K562 (cell line): ENCODE data around the gene SYTL2. TPM values are rescaled to one million over a fixed set of nuclear protein-coding genes. Genes with fewer than 3 reads are reported as not detected.

Source experiments
- ATAC-seq: fragments of 200-7000 bp; cut with Tn5 transposase; 3 replicates; pipeline ENCODE4 v1.9.1; 2020; ENCODE audit warnings: moderate library complexity
- BruUV-seq: library from RNA; stranded (reverse); fragments of 400-500 nt; replicated peaks from 2 replicates; lab custom pipeline; 2021; lab: Mats Ljungman, UMichigan
- CTCF ChIA-PET: fragments of 300-600 bp; formaldehyde crosslinking; extraction: SDS; loops from one replicate; lab custom pipeline; 2021; ENCODE audit warnings: low intra/inter-chr PET ratio; lab: Yijun Ruan, JAX
- POLR2A ChIA-PET: fragments of 300-600, 350-650 bp; sonication (Branson Sonifier 250); formaldehyde crosslinking; extraction: SDS; loops from one replicate; lab custom pipeline; 2021; ENCODE audit warnings: antibody characterized with exemption, inconsistent platforms; lab: Yijun Ruan, JAX
- DNase-seq, 4 experiments: peaks; one replicate each; pipeline versions ENCODE4 v3.0.0 to v3.0.0-alpha.2; 2011 to 2018; ENCODE audit warnings: low spot score in 3 of 4, mixed read lengths in 3 of 4; ENCODE audit errors: extremely low read depth in 1 of 4
- FAIRE-seq: peaks from 2 replicates; lab custom pipeline; 2011; peaks lifted over from hg19 to GRCh38; lab: Jason Lieb, UNC
- H2AFZ ChIP-seq: 2 replicates; pipeline ENCODE4 v1.6.0; 2011; ENCODE audit warnings: low read depth, low read length, control low read depth, inconsistent platforms
- H3K27ac ChIP-seq: fragments of 200-600 bp; 3 replicates; pipeline ENCODE4 v1.8.0; 2011; ENCODE audit warnings: low read depth, mild to moderate bottlenecking, control low read depth, inconsistent platforms, low read length, moderate library complexity, mixed read lengths; ENCODE audit errors: extremely low read depth
- H3K27me3 ChIP-seq, 2 experiments: fragments of 300-600 bp in 1 of 2; 2 replicates in 1 of 2; 3 replicates in 1 of 2; pipeline versions ENCODE4 v1.6.0 to v1.8.0; 2011; ENCODE audit warnings: inconsistent platforms in 2 of 2, low read length in 2 of 2, mild to moderate bottlenecking in 1 of 2, mixed read lengths in 1 of 2, moderate library complexity in 1 of 2; ENCODE audit not compliant: control insufficient read depth in 2 of 2, insufficient read depth in 2 of 2
- H3K36me3 ChIP-seq: fragments of 300-600 bp; 3 replicates; pipeline ENCODE4 v1.8.0; 2011; ENCODE audit warnings: mild to moderate bottlenecking, low read length, inconsistent platforms; ENCODE audit not compliant: control insufficient read depth, insufficient read depth
- H3K4me1 ChIP-seq, 2 experiments: fragments of 200-600 bp in 1 of 2; replicated peaks in 1 of 2; 2 replicates in 1 of 2; 3 replicates in 1 of 2; pipeline versions ENCODE4 v1.5.1 to v1.8.0; 2011; ENCODE audit warnings: inconsistent platforms in 2 of 2, low read length in 2 of 2, mild to moderate bottlenecking in 1 of 2, mixed read lengths in 1 of 2, moderate library complexity in 1 of 2; ENCODE audit not compliant: control insufficient read depth in 2 of 2, insufficient read depth in 2 of 2
- H3K4me2 ChIP-seq: 2 replicates; pipeline ENCODE4 v1.6.1; 2011; ENCODE audit warnings: low read length, control low read depth, inconsistent platforms, mixed read lengths; ENCODE audit not compliant: insufficient read depth
- H3K4me3 ChIP-seq: fragments of 200-600 bp; sonication (generic), shearing (Covaris generic); 2 replicates; pipeline ENCODE4 v1.5.1; 2016; ENCODE audit warnings: control low read depth, inconsistent platforms
- H3K79me2 ChIP-seq: fragments of 200-600 bp; 3 replicates; pipeline ENCODE4 v1.8.0; 2011; ENCODE audit warnings: low read length, inconsistent platforms; ENCODE audit not compliant: control insufficient read depth, insufficient read depth
- H3K9ac ChIP-seq, 2 experiments: 2 replicates each; pipeline versions ENCODE4 v1.6.0 to v1.6.1; 2011; ENCODE audit warnings: low read depth in 2 of 2, low read length in 2 of 2, control low read depth in 1 of 2, inconsistent platforms in 1 of 2, mild to moderate bottlenecking in 1 of 2, mixed read lengths in 1 of 2; ENCODE audit not compliant: insufficient read depth in 1 of 2
- H3K9me1 ChIP-seq: one replicate; pipeline ENCODE4 v1.6.0; 2011; ENCODE audit warnings: inconsistent platforms, mild to moderate bottlenecking, low read length, moderate library complexity; ENCODE audit not compliant: control insufficient read depth, insufficient read depth
- H3K9me3 ChIP-seq: replicated peaks from 2 replicates; pipeline ENCODE4 v1.5.1; 2011; ENCODE audit warnings: low read depth, low read length, inconsistent platforms; ENCODE audit not compliant: control insufficient read depth, insufficient read depth
- H4K20me1 ChIP-seq: replicated peaks from 2 replicates; pipeline ENCODE4 v1.6.1; 2011; ENCODE audit warnings: low read length, inconsistent platforms, mixed read lengths; ENCODE audit not compliant: control insufficient read depth, insufficient read depth
- BMI1 ChIP-seq: fragments of 150-350 bp; IDR thresholded peaks from 2 replicates; pipeline ENCODE4 v1.6.1; 2014; ENCODE audit warnings: low read length
- C11orf30 ChIP-seq: fragments of 450-650 bp; IDR thresholded peaks from 2 replicates; pipeline ENCODE4 v1.6.1; 2016; ENCODE audit warnings: low read depth, mild to moderate bottlenecking
- DDX20 ChIP-seq: fragments of 450-650 bp; IDR thresholded peaks from 2 replicates; pipeline ENCODE4 v1.6.1; 2016; ENCODE audit warnings: missing genetic modification characterization, low read depth, mild to moderate bottlenecking, missing compliant biosample characterization, moderate library complexity
- DNMT1 ChIP-seq: fragments of 450-650 bp; IDR thresholded peaks from 2 replicates; pipeline ENCODE4 v1.6.1; 2016; ENCODE audit warnings: antibody characterized with exemption, mild to moderate bottlenecking
- FOSL1 ChIP-seq: fragments of 200-800 bp; sonication (Bioruptor generic); conservative IDR thresholded peaks from 2 replicates; pipeline ENCODE4 v1.6.1; 2016; ENCODE audit warnings: missing genetic modification characterization, missing compliant biosample characterization
- IRF2 ChIP-seq: sonication (generic); formaldehyde crosslinking; IDR thresholded peaks from 2 replicates; pipeline ENCODE4 v1.8.1; 2022; ENCODE audit warnings: mild to moderate bottlenecking, missing genetic modification reagents
- JUNB ChIP-seq: fragments of 450-650 bp; formaldehyde crosslinking; conservative IDR thresholded peaks from 2 replicates; pipeline ENCODE4 v1.4.0; 2020; ENCODE audit warnings: mild to moderate bottlenecking
- MEF2D ChIP-seq: conservative IDR thresholded peaks from 2 replicates; pipeline ENCODE4 v1.6.1; 2016; ENCODE audit warnings: low read depth, missing genetic modification characterization, missing compliant biosample characterization
- MYNN ChIP-seq, 2 experiments: sonication (generic); formaldehyde crosslinking in 1 of 2; IDR thresholded peaks; 2 replicates each; pipeline versions ENCODE4 v1.5.0 to v1.6.1; 2016 to 2020; ENCODE audit warnings: antibody characterized with exemption in 1 of 2, missing genetic modification reagents in 1 of 2
- NR4A1 ChIP-seq, 2 experiments: fragments of 250-450 bp in 1 of 2; fragments of 450-650 bp in 1 of 2; sonication (Bioruptor Pico) in 1 of 2; IDR thresholded peaks; 2 replicates each; pipeline versions ENCODE4 v1.4.0 to v1.6.1; 2016 to 2020; ENCODE audit warnings: mild to moderate bottlenecking in 2 of 2, missing compliant biosample characterization in 1 of 2, missing genetic modification characterization in 1 of 2, moderate library complexity in 1 of 2
- PRDM10 ChIP-seq: fragments of 450-650 bp; IDR thresholded peaks from 2 replicates; pipeline ENCODE4 v1.6.1; 2018; ENCODE audit not compliant: partially characterized antibody
- RBM14 ChIP-seq: fragments of 200-400 bp; formaldehyde crosslinking; IDR thresholded peaks from 2 replicates; pipeline ENCODE4 v1.6.1; 2018; ENCODE audit warnings: low read depth, mild to moderate bottlenecking, low read length, moderate library complexity, borderline replicate concordance; ENCODE audit not compliant: insufficient read depth
- SAP30 ChIP-seq: fragments of 200-600 bp; sonication (generic); IDR thresholded peaks from 2 replicates; pipeline ENCODE4 v1.6.1; 2012; ENCODE audit warnings: borderline replicate concordance, low read depth, mild to moderate bottlenecking, moderate library complexity, low read length, control low read depth, inconsistent platforms; ENCODE audit not compliant: insufficient read depth, poor library complexity, severe bottlenecking
- SIN3A ChIP-seq, 2 experiments: fragments of 150-350 bp in 1 of 2; IDR thresholded peaks; 2 replicates each; pipeline ENCODE4 v1.6.1; 2011 to 2016; ENCODE audit warnings: borderline replicate concordance in 2 of 2, low read depth in 2 of 2, low read length in 2 of 2, mild to moderate bottlenecking in 2 of 2, moderate library complexity in 2 of 2; ENCODE audit not compliant: control insufficient read depth in 1 of 2
- SNIP1 ChIP-seq: fragments of 450-650 bp; IDR thresholded peaks from 2 replicates; pipeline ENCODE4 v1.7.1; 2017; ENCODE audit warnings: low read depth, mild to moderate bottlenecking
- SP2 ChIP-seq: IDR thresholded peaks from 2 replicates; pipeline ENCODE4 v1.6.1; 2011; ENCODE audit warnings: mild to moderate bottlenecking, low read depth, low read length, moderate library complexity; ENCODE audit not compliant: poor library complexity, severe bottlenecking; ENCODE audit errors: extremely low read depth
- ZNF175 ChIP-seq: fragments of 200-800 bp; sonication (Bioruptor generic); IDR thresholded peaks from 2 replicates; pipeline ENCODE4 v1.6.1; 2016; ENCODE audit warnings: low read depth, mild to moderate bottlenecking, missing genetic modification characterization, missing compliant biosample characterization
- ZNF408 ChIP-seq: fragments of 250-450 bp; sonication (Bioruptor Pico); IDR thresholded peaks from 2 replicates; pipeline ENCODE4 v1.4.0; 2020; ENCODE audit warnings: low read depth, mild to moderate bottlenecking, moderate library complexity
- WGBS: fragments of 100-300 bp; shearing (Covaris generic); methylation state at CpG from one replicate; pipeline ENCODE4 v1.1.6; 2016; ENCODE audit warnings: low coverage, mixed read lengths; ENCODE audit not compliant: insufficient coverage; ENCODE audit errors: missing lambda C conversion rate; 5-methylcytosine and 5-hydroxymethylcytosine counted together
- in situ Hi-C: fragments of 300-500 bp; cut with MboI; formaldehyde crosslinking; loops from 4 replicates; pipeline ENCODE4 v1.15.0; 2018; ENCODE audit warnings: inconsistent platforms, mixed read lengths
- intact Hi-C: fragments of 100-400 bp; cut with micrococcal nuclease; formaldehyde crosslinking; loops from 2 replicates; pipeline ENCODE4 v1.14.2; 2022
- polyA plus RNA-seq, 8 experiments: library from polyadenylated mRNA; depleted of rRNA in 4 of 8; stranded (reverse) in 5 of 8; unstranded in 3 of 8; fragments of >200 nt; fragmentation: Nextera tagmentation in 2 of 8; fragmentation: Illumina TruSeq in 1 of 8; extraction: Ambion mirVana in 2 of 8; extraction: Trizol in 1 of 8; gene quantifications; 2 replicates each; pipeline versions ENCODE4 v1.2.1 to v1.2.3, GENCODE V29; 2011 to 2014; ENCODE audit warnings: inconsistent platforms in 1 of 8, missing spikeins in 1 of 8
- total RNA-seq, 7 experiments: library from RNA; depleted of rRNA in 6 of 7; stranded (reverse); fragments of >200 nt in 6 of 7; fragmentation: Illumina TruSeq in 2 of 7; extraction: Trizol in 2 of 7; gene quantifications; 2 replicates each; pipeline versions ENCODE4 v1.2.1 to v1.2.3, GENCODE V29; 2011 to 2021; ENCODE audit warnings: low replicate concordance in 1 of 7

SYTL2 gene
- total and polyA plus RNA-seq, 9 of the 15 experiments (the other 6 are each of a cell fraction or from before 2014, with no cell fraction given), result 0.05 to 0.57 (median 0.35) TPM

DNA sequence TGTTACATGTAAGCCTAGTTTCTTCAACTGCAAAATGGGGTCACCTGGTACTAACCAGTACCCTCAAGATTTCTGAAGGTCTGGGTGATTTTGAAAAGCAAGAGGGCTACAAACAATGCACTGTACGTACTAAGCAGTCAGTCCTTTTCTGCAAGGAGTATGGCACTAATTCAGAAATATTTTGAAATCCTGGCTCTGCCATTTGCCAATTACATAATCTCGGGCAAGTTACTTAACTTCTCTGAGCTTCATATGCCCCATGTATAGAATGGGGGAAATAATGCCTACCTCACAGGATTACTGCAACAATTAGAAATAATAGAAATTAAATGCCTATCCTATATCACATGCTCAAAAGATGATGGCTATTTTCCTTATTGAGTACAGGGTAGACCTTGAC is 64.3 kb downstream of the SYTL2 start:
- Histone ChIP-seq H3K79me2 (no peaks in the 10 kb centered on the region), H3K36me3 (no peaks in the 10 kb centered on the region), H3K9me3 (no peaks in the 10 kb centered on the region), H4K20me1 (no peaks in the 10 kb centered on the region), H3K27ac (no peak overlapping the region), H2AFZ (no peak overlapping the region), H3K4me1 (no peaks in the 10 kb centered on the region), H3K27me3 (no peaks in the 10 kb centered on the region; a peak in 1 of 5 replicates), H3K9me1 (no peaks in the 10 kb centered on the region), H3K4me2 (no peak overlapping the region), H3K4me3 (no peak overlapping the region), H3K9ac (no peak overlapping the region)
- 5% methylated on average over 2 of the region's 2 CpGs for WGBS
- FAIRE-seq (no peak), DNase-seq (no peak), ATAC-seq (no peak)
- TF ChIP-seq MEF2D (tag), result no peak
- no peak for TF ChIP-seq DNMT1
- TF ChIP-seq SAP30, result no peak
- TF ChIP-seq ZNF408, result no peak
- no peak for TF ChIP-seq SNIP1
- TF ChIP-seq FOSL1 (tag), result no peak
- TF ChIP-seq MYNN (IDR thresholded peaks at IDR 0.05), result no peak
- TF ChIP-seq MYNN (CRISPR knock-in tag; IDR thresholded peaks at IDR 0.05), result no peak
- no peak for TF ChIP-seq IRF2 (CRISPR knock-in tag)
- TF ChIP-seq SIN3A (IDR thresholded peaks at IDR 0.05; ENCODE audit: borderline replicate concordance in 2 of 2, control insufficient read depth in 1 of 2, low read depth in 2 of 2, low read length in 2 of 2), result no peak
- TF ChIP-seq BMI1, result no peak
- no peak for TF ChIP-seq JUNB
- TF ChIP-seq SP2, result no peak
- TF ChIP-seq DDX20 (tag), result no peak
- no peak for TF ChIP-seq C11orf30
- TF ChIP-seq PRDM10, result no peak
- TF ChIP-seq NR4A1 (CRISPR knock-in tag; IDR thresholded peaks at IDR 0.05), result no peak
- TF ChIP-seq NR4A1 (tag; IDR thresholded peaks at IDR 0.05), result no peak
- no peak for TF ChIP-seq ZNF175
- TF ChIP-seq RBM14, result no peak
- no TSS peak for BruUV-seq
- intact Hi-C loops (no loop called here), in situ Hi-C loops (no loop called here)
- ChIA-PET POLR2A (interaction anchor here (1.0 kb wide), 1 partner anchor 13 kb away, joined by 3 read pairs; no protein-coding TSS in a partner anchor), CTCF (no interaction called here)
